GM12801 (cell line): Measurements from ENCODE around the gene PXDN.

Experiments
- CTCF ChIP-seq: IDR thresholded peaks from one replicate; pipeline ENCODE4 v1.5.1; 2011; ENCODE audit warnings: control low read depth; ENCODE audit not compliant: insufficient read length; ENCODE audit errors: extremely low read depth

PXDN gene

GRCh38 chr2:1659951-1660565, 84.3 kb downstream of the PXDN start:
- no peak for TF ChIP-seq CTCF

GRCh38 chr2:1658394-1659151, 85.7 kb downstream of the PXDN start:
- TF ChIP-seq CTCF = no peak

- TF ChIP-seq CTCF = no peak
Measured at GRCh38 chr2:1656961-1657841, 87.1 kb downstream of the PXDN start.

GRCh38 chr2:1656326-1656960, 87.9 kb downstream of the PXDN start:
- no peak for TF ChIP-seq CTCF

- no peak for TF ChIP-seq CTCF
Measured at GRCh38 chr2:1655461-1655860, 88.9 kb downstream of the PXDN start.

GRCh38 chr2:1654696-1655374, 89.5 kb downstream of the PXDN start:
- no peak for TF ChIP-seq CTCF
